22Rv1 (cell line): ENCODE measurements around the gene NARS2.

ENCODE experiments used
- CTCF ChIP-seq: fragments of 450-650 bp; IDR thresholded peaks from 2 replicates; pipeline ENCODE4 v1.5.1; 2017; ENCODE audit warnings: mild to moderate bottlenecking
- ZFX ChIP-seq: fragments of 450-650 bp; IDR thresholded peaks from 2 replicates; pipeline ENCODE4 v1.6.1; 2017; ENCODE audit warnings: antibody characterized with exemption, borderline replicate concordance

- TF ChIP-seq CTCF = no peak
- TF ChIP-seq ZFX = no peak
These were observed 123.8 kb downstream of the NARS2 start for GRCh38 chr11:78450866-78451265.
